ENCODE results near the gene LMF2.

The LMF2 gene

DNA sequence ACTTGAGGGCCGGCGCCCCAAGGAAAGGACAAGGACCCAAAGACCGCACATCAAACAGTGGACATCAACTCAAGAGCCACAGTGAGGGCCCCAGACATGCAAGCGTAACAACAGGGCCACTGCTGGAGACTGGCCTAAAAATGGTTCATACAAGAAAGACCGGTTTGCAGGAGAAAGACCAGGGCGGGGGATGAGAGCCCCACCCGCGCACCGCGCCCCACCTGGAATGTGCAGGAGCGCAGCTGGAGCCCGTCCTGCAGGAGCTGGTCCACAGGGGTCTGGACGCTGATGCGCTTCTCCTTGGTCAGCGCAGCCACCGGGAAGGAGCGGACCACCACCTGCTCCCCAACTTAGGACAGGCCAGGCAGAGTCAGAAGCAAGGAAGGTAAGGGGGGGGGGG is 46.6 kb downstream of the LMF2 start:
- DNase-seq: no peak

DNA sequence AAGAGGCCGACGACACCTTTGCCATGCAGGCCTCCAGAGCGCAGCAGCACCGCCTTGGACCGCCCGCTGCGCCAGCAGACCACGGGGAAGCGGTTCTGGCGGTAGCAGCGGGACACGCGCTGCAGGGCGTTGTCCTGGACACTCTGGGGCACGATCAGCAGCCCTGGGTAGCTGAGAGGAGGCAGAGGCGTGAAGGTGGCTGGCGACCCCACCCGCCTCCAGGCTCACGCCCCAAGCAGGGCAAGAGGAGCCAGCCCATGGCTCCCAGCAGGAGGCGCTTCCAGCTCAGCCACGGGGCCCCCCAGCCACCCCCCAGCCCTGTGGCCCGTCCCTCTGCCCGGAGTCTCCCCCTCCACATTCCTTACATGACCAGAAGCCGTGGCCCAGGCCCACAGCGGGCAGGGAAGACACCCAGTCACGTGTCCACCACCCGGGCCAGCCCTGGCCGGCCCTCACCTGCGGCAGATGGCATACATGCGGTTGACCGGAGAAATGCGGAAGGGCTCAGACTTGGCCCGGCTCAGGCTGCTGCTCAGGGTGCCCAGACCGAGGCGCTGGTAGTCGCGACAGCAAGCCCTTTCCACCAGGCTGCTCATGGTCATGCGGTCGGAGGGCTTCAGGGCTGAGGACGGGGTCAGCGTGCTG is 47.9 kb downstream of the LMF2 start:
- no peak for DNase-seq

DNA sequence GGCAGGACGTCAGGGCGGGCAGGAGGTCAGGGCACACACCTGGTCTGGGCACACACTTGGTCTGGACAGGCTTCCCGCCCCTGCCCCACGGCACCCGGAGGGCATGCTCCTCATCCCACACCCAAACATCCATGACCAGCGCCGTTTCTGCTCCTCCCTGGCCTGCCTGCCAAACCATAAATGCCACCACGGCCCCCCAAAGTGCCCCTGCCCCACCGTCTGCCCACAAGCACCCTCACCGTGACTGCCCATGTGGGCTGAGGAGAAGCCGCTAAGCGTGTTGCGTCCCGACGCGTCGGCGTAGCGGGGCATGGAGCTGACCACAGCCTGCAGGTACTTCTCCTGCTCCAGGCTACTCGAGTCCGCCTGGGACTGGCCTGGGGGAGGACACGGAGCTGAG is 48.5 kb downstream of the LMF2 start:
- DNase-seq: no peak

DNA sequence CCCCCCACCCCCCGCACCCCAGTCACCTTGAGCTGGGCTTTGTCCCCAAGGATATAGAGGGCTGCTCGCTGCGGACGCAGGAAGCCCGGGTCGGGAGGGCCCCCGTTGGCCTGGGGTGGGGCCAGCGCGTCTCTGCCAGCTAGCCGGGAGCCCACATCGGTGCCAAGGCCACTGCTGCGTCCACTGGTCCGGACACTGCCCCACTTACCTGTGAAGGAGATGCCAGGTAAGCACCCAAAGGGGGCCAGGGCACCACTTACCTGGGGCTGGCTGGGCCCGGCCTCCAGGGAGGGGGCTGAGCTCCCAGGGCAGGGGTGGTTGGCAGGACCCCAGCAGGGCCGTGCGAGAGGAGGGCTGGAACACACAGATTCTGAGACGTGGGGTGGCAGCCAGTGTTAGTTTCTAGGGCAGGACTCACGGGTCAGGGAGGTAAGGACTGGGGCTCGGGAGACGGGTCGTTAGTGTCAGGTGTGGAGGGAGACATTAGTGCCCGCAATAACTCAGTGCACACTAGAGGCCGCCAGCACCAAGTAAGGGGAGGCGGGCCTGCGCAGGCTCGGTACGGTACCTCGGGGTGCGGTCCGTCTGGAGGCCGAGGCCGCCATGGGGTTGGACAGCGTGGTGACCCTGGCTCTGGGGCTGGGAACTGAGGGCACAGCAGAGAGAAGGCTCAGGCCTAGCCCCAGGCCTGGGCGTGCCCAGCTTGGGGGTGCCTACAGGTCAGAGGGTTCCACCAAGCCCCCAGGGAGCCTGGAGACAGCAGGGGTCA is 50.9 kb downstream of the LMF2 start:
- DNase-seq: no peak

DNA sequence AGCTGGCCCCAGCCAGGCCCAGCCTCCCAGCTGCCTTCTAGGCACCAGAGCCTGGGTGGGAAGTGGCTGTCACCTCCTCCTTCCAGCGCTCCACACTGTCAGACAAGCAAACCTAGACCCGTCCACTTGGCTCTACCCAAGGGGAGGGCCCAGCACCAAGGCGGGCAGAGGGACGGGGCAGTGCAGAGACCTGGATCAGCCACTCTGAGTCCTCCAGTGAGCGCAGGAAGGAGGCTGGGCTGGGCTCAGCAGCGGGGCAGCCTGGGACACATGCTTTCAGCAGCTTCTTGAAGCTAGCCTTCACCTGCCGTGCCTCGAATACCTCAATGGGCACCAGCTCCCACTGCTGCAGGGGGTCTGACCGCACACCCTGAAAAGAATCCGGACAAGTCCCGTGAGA is 51.5 kb downstream of the LMF2 start:
- DNase-seq: no peak

DNA sequence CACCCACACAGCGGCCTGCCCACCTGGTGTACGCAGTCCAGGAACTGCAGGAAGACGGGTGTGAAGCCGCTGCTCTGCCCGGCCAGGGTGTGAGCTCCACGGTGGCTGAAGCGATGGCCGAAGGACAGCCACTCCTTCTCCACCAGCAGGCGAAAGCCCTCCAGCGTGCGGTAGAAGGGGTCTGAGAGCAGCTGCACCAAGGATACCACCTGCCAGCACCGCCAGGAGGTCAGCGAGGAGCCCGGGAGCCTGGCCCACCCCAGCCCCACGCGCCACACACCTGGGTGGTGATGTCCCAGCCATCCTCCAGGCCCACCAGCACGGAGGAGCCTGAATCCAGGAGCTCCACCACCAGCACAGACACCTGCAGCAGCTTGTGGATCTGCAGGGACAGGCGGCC is 52.3 kb downstream of the LMF2 start:
- no peak for DNase-seq

DNA sequence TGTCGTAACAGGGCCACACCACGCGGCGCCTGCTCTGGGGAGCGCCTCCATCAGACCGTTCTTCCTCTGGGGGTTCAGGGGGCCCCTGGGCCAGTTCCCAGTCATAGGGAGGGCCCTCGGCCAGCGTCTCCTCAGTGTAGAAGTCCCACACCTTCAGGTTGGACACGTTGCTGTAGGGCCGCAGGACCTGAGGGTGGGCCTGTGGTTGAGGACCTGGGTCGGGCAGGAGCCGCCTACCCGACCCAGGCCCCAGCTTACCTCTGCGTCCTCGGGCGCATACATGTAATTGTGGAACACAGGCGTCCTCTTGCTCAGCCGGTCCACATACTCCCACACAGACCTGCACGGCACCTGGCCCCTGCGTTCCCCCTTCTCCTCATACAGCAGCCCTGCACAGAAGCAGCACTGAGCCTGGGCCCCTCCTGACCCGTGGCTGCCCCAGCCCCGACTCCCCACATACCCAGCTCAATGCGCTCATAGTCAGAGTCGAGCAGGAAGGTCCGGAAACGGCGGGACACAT is 52.9 kb downstream of the LMF2 start:
- no peak for DNase-seq
